SU-DHL-6 (cell line): Measurements from ENCODE around the gene SOCS7.

Experiments
- H2AFZ ChIP-seq: fragments of 200-600 bp; sonication (generic); 2 replicates; pipeline ENCODE4 v1.6.1; 2014; ENCODE audit warnings: low read depth, mild to moderate bottlenecking, moderate library complexity, mixed read lengths, antibody characterized with exemption, low read length; ENCODE audit not compliant: severe bottlenecking
- H3F3A ChIP-seq: fragments of 200-600 bp; shearing (Covaris generic); 2 replicates; pipeline ENCODE4 v1.6.0; 2016; ENCODE audit warnings: antibody characterized with exemption, mild to moderate bottlenecking; ENCODE audit not compliant: insufficient read depth
- H3K27ac ChIP-seq: fragments of 200-600 bp; sonication (generic); 2 replicates; pipeline ENCODE4 v1.5.1; 2016; ENCODE audit warnings: low read depth, mild to moderate bottlenecking, low read length, moderate library complexity, mixed read lengths
- H3K27me3 ChIP-seq: fragments of 200-600 bp; sonication (generic), shearing (Covaris generic); 2 replicates; pipeline ENCODE4 v1.6.0; 2014; ENCODE audit warnings: mild to moderate bottlenecking, low read length
- H3K36me3 ChIP-seq: fragments of 200-600 bp; sonication (generic); 2 replicates; pipeline ENCODE4 v1.6.1; 2014; ENCODE audit warnings: mild to moderate bottlenecking, low read length, mixed read lengths
- H3K4me2 ChIP-seq: fragments of 300-600, 200-600 bp; shearing (Covaris generic), sonication (generic); 2 replicates; pipeline ENCODE4 v1.6.0; 2014; ENCODE audit warnings: low read length, low read depth, mild to moderate bottlenecking; ENCODE audit not compliant: poor library complexity, severe bottlenecking
- H3K4me3 ChIP-seq: fragments of 200-600 bp; sonication (generic); 2 replicates; pipeline ENCODE4 v1.5.1; 2014; ENCODE audit warnings: antibody characterized with exemption, low read length, mild to moderate bottlenecking, mixed read lengths; ENCODE audit not compliant: insufficient read depth, poor library complexity, severe bottlenecking
- H3K79me2 ChIP-seq: fragments of 200-600 bp; sonication (generic); 2 replicates; pipeline ENCODE4 v1.6.1; 2014; ENCODE audit warnings: mild to moderate bottlenecking, low read length, moderate library complexity; ENCODE audit not compliant: insufficient read depth
- H3K9ac ChIP-seq: fragments of 200-600 bp; sonication (generic); 2 replicates; pipeline ENCODE4 v1.7.0; 2014; ENCODE audit warnings: mild to moderate bottlenecking, low read length
- H3K9me2 ChIP-seq: fragments of 200-600 bp; sonication (generic); replicated peaks from 2 replicates; pipeline ENCODE4 v1.6.1; 2014; ENCODE audit warnings: low read length; ENCODE audit not compliant: insufficient read depth
- H3K9me3 ChIP-seq: fragments of 200-600 bp; sonication (generic); 2 replicates; pipeline ENCODE4 v1.6.1; 2014; ENCODE audit warnings: low read length, mixed read lengths; ENCODE audit not compliant: insufficient read depth
- H4K20me1 ChIP-seq: fragments of 200-600 bp; sonication (generic); 2 replicates; pipeline ENCODE4 v1.6.1; 2014; ENCODE audit warnings: low read depth, mild to moderate bottlenecking, antibody characterized with exemption, low read length, moderate library complexity, mixed read lengths
- CTCF ChIP-seq: fragments of 200-600 bp; sonication (generic); IDR thresholded peaks from one replicate; pipeline ENCODE4 v1.5.1; 2017; ENCODE audit warnings: antibody characterized with exemption, mild to moderate bottlenecking, low read length, moderate library complexity; ENCODE audit not compliant: insufficient read depth, poor library complexity, severe bottlenecking
- EZH2phosphoT487 ChIP-seq: fragments of 200-600 bp; sonication (generic), shearing (Covaris generic); conservative IDR thresholded peaks from 2 replicates; pipeline ENCODE4 v1.6.1; 2018; ENCODE audit warnings: mild to moderate bottlenecking, antibody characterized with exemption, low read length, moderate library complexity, mixed read lengths

Gene SOCS7

GRCh38 chr17:38450557-38451029, 98.9 kb downstream of the SOCS7 start:
- no peaks in the 10 kb centered on the region for H3F3A ChIP-seq
- no peaks in the 10 kb centered on the region for H3K27me3 ChIP-seq
- H3K9me2 ChIP-seq: no peaks in the 10 kb centered on the region
- TF ChIP-seq CTCF: no peak
- TF ChIP-seq EZH2phosphoT487: no peak
- no peak overlapping the region for H3K4me3 ChIP-seq
- H3K79me2 ChIP-seq: no peaks in the 10 kb centered on the region
- H4K20me1 ChIP-seq: no peaks in the 10 kb centered on the region
- no peak overlapping the region for H3K4me2 ChIP-seq
- no peaks in the 10 kb centered on the region for H3K36me3 ChIP-seq
- no peaks in the 10 kb centered on the region for H3K9me3 ChIP-seq
- no peak overlapping the region for H3K27ac ChIP-seq
- no peak overlapping the region for H2AFZ ChIP-seq
- H3K9ac ChIP-seq: no peak overlapping the region

GRCh38 chr17:38451030-38451839, 99.6 kb downstream of the SOCS7 start:
- no peaks in the 10 kb centered on the region for H3K9me2 ChIP-seq
- H3K27me3 ChIP-seq: no peaks in the 10 kb centered on the region
- no peaks in the 10 kb centered on the region for H3F3A ChIP-seq
- no peaks in the 10 kb centered on the region for H3K79me2 ChIP-seq
- no peaks in the 10 kb centered on the region for H3K36me3 ChIP-seq
- no peaks in the 10 kb centered on the region for H3K9me3 ChIP-seq
- TF ChIP-seq CTCF (no peak), EZH2phosphoT487 (no peak)
- no peak overlapping the region for H2AFZ ChIP-seq
- H4K20me1 ChIP-seq: no peaks in the 10 kb centered on the region
- no peak overlapping the region for H3K4me3 ChIP-seq
- H3K27ac ChIP-seq: no peak overlapping the region
- H3K9ac ChIP-seq: no peak overlapping the region
- H3K4me2 ChIP-seq: no peak overlapping the region

- Histone ChIP-seq H3K9ac (no peak overlapping the region), H3K4me2 (no peak overlapping the region), H3K9me3 (no peaks in the 10 kb centered on the region), H2AFZ (no peak overlapping the region), H3K9me2 (no peaks in the 10 kb centered on the region), H3K79me2 (no peaks in the 10 kb centered on the region), H3K27me3 (no peaks in the 10 kb centered on the region), H4K20me1 (no peaks in the 10 kb centered on the region), H3F3A (no peaks in the 10 kb centered on the region), H3K36me3 (no peaks in the 10 kb centered on the region), H3K4me3 (no peak overlapping the region), H3K27ac (no peak overlapping the region)
- no peak for TF ChIP-seq CTCF
- no peak for TF ChIP-seq EZH2phosphoT487
Measured at GRCh38 chr17:38451840-38452529, 100.3 kb downstream of the SOCS7 start.
